ENCODE data around the gene ITIH5.

Gene ITIH5

GRCh38 chr10:7533657-7534479 lies 132.9 kb downstream of the ITIH5 start:
- H3K9ac ChIP-seq (ENCODE audit: low read length), result no peak overlapping the region
- H3K9me3 ChIP-seq (ENCODE audit: control insufficient read depth, insufficient read depth, low read depth, low read length), result peaks cover 4% of the 10 kb centered on the region; the same call in 1 of the 2 replicates
- no peaks in the 10 kb centered on the region for H3K27me3 ChIP-seq (ENCODE audit: control insufficient read depth, insufficient read depth, low read length)
- H3K27ac ChIP-seq (ENCODE audit: low read depth, low read length), result no peak overlapping the region
- peaks cover 14% of the 10 kb centered on the region; the same call in 1 of the 2 replicates for H3K4me1 ChIP-seq (ENCODE audit: control insufficient read depth, insufficient read depth, low read length)
- H3K36me3 ChIP-seq (ENCODE audit: control insufficient read depth, insufficient read depth, low read length), result no peaks in the 10 kb centered on the region
- H3K4me3 ChIP-seq (ENCODE audit: low read depth, low read length), result no peak overlapping the region

GRCh38 chr10:7532723-7533498 lies 133.9 kb downstream of the ITIH5 start:
- Histone ChIP-seq H3K4me1 (ENCODE audit: control insufficient read depth, insufficient read depth, low read length) (peaks cover 14% of the 10 kb centered on the region; the same call in 1 of the 2 replicates), H3K4me3 (ENCODE audit: low read depth, low read length) (no peak overlapping the region), H3K27ac (ENCODE audit: low read depth, low read length) (no peak overlapping the region)

GRCh38 chr10:7529638-7530037 lies 137.1 kb downstream of the ITIH5 start:
- Histone ChIP-seq H3K27me3 (ENCODE audit: control insufficient read depth, insufficient read depth, low read length) (no peaks in the 10 kb centered on the region), H3K27ac (ENCODE audit: low read depth, low read length) (no peak overlapping the region), H3K9me3 (ENCODE audit: control insufficient read depth, insufficient read depth, low read depth, low read length) (no peaks in the 10 kb centered on the region), H3K36me3 (ENCODE audit: control insufficient read depth, insufficient read depth, low read length) (no peaks in the 10 kb centered on the region), H3K9ac (ENCODE audit: low read length) (no peak overlapping the region), H3K4me3 (ENCODE audit: low read depth, low read length) (no peak overlapping the region), H3K4me1 (ENCODE audit: control insufficient read depth, insufficient read depth, low read length) (peaks cover 14% of the 10 kb centered on the region; the same call in 1 of the 2 replicates)

More at GRCh38 chr10:7532723-7533498, 133.9 kb downstream of the ITIH5 start:
- Histone ChIP-seq H3K27me3 (ENCODE audit: control insufficient read depth, insufficient read depth, low read length) (no peaks in the 10 kb centered on the region), H3K9ac (ENCODE audit: low read length) (no peak overlapping the region), H3K36me3 (ENCODE audit: control insufficient read depth, insufficient read depth, low read length) (no peaks in the 10 kb centered on the region), H3K9me3 (ENCODE audit: control insufficient read depth, insufficient read depth, low read depth, low read length) (no peaks in the 10 kb centered on the region)

GRCh38 chr10:7527468-7527867 lies 139.3 kb downstream of the ITIH5 start:
- H3K27me3 ChIP-seq (ENCODE audit: control insufficient read depth, insufficient read depth, low read length), result no peaks in the 10 kb centered on the region; the same call in 1 of the 2 replicates
- H3K27ac ChIP-seq (ENCODE audit: low read depth, low read length), result no peak overlapping the region
- H3K9me3 ChIP-seq (ENCODE audit: control insufficient read depth, insufficient read depth, low read depth, low read length), result no peaks in the 10 kb centered on the region
- no peak overlapping the region for H3K4me3 ChIP-seq (ENCODE audit: low read depth, low read length)
- no peaks in the 10 kb centered on the region for H3K4me1 ChIP-seq (ENCODE audit: control insufficient read depth, insufficient read depth, low read length)
- no peaks in the 10 kb centered on the region for H3K36me3 ChIP-seq (ENCODE audit: control insufficient read depth, insufficient read depth, low read length)
- no peak overlapping the region for H3K9ac ChIP-seq (ENCODE audit: low read length)

- no peak overlapping the region for H3K27ac ChIP-seq (ENCODE audit: low read depth, low read length)
- H3K27me3 ChIP-seq (ENCODE audit: control insufficient read depth, insufficient read depth, low read length), result no peaks in the 10 kb centered on the region; the same call in 1 of the 2 replicates
- H3K36me3 ChIP-seq (ENCODE audit: control insufficient read depth, insufficient read depth, low read length), result no peaks in the 10 kb centered on the region
- no peaks in the 10 kb centered on the region for H3K4me1 ChIP-seq (ENCODE audit: control insufficient read depth, insufficient read depth, low read length)
- no peak overlapping the region for H3K4me3 ChIP-seq (ENCODE audit: low read depth, low read length)
- no peaks in the 10 kb centered on the region for H3K9me3 ChIP-seq (ENCODE audit: control insufficient read depth, insufficient read depth, low read depth, low read length)
- no peak overlapping the region for H3K9ac ChIP-seq (ENCODE audit: low read length)
Measured at GRCh38 chr10:7526017-7526400, 140.8 kb downstream of the ITIH5 start.

- H3K27ac ChIP-seq (ENCODE audit: low read depth, low read length), result no peak overlapping the region
- H3K9me3 ChIP-seq (ENCODE audit: control insufficient read depth, insufficient read depth, low read depth, low read length), result no peaks in the 10 kb centered on the region
- H3K4me1 ChIP-seq (ENCODE audit: control insufficient read depth, insufficient read depth, low read length), result no peaks in the 10 kb centered on the region
- H3K4me3 ChIP-seq (ENCODE audit: low read depth, low read length), result no peak overlapping the region
- H3K36me3 ChIP-seq (ENCODE audit: control insufficient read depth, insufficient read depth, low read length), result no peaks in the 10 kb centered on the region
- H3K9ac ChIP-seq (ENCODE audit: low read length), result no peak overlapping the region
- no peaks in the 10 kb centered on the region; the same call in 1 of the 2 replicates for H3K27me3 ChIP-seq (ENCODE audit: control insufficient read depth, insufficient read depth, low read length)
Measured at GRCh38 chr10:7525314-7526016, 141.3 kb downstream of the ITIH5 start.

GRCh38 chr10:7523656-7524055 lies 143.1 kb downstream of the ITIH5 start:
- Histone ChIP-seq H3K9me3 (ENCODE audit: control insufficient read depth, insufficient read depth, low read depth, low read length) (no peaks in the 10 kb centered on the region), H3K9ac (ENCODE audit: low read length) (no peak overlapping the region), H3K27me3 (ENCODE audit: control insufficient read depth, insufficient read depth, low read length) (no peaks in the 10 kb centered on the region; the same call in 1 of the 2 replicates), H3K36me3 (ENCODE audit: control insufficient read depth, insufficient read depth, low read length) (no peaks in the 10 kb centered on the region), H3K4me3 (ENCODE audit: low read depth, low read length) (no peak overlapping the region), H3K27ac (ENCODE audit: low read depth, low read length) (no peak overlapping the region), H3K4me1 (ENCODE audit: control insufficient read depth, insufficient read depth, low read length) (no peaks in the 10 kb centered on the region)

GRCh38 chr10:7520507-7521485 lies 146.0 kb downstream of the ITIH5 start:
- no peak overlapping the region for H3K9ac ChIP-seq (ENCODE audit: low read length)
- H3K27me3 ChIP-seq (ENCODE audit: control insufficient read depth, insufficient read depth, low read length), result no peaks in the 10 kb centered on the region; the same call in 1 of the 2 replicates
- H3K9me3 ChIP-seq (ENCODE audit: control insufficient read depth, insufficient read depth, low read depth, low read length), result no peaks in the 10 kb centered on the region
- no peaks in the 10 kb centered on the region for H3K36me3 ChIP-seq (ENCODE audit: control insufficient read depth, insufficient read depth, low read length)
- no peak overlapping the region for H3K27ac ChIP-seq (ENCODE audit: low read depth, low read length)
- no peaks in the 10 kb centered on the region for H3K4me1 ChIP-seq (ENCODE audit: control insufficient read depth, insufficient read depth, low read length)
- H3K4me3 ChIP-seq (ENCODE audit: low read depth, low read length), result no peak overlapping the region

GRCh38 chr10:7519351-7519750 lies 147.4 kb downstream of the ITIH5 start:
- H3K9ac ChIP-seq (ENCODE audit: low read length), result no peak overlapping the region
- no peaks in the 10 kb centered on the region; the same call in 1 of the 2 replicates for H3K27me3 ChIP-seq (ENCODE audit: control insufficient read depth, insufficient read depth, low read length)
- H3K27ac ChIP-seq (ENCODE audit: low read depth, low read length), result no peak overlapping the region
- H3K36me3 ChIP-seq (ENCODE audit: control insufficient read depth, insufficient read depth, low read length), result no peaks in the 10 kb centered on the region
- H3K4me3 ChIP-seq (ENCODE audit: low read depth, low read length), result no peak overlapping the region
- 0 out of 2 replicates have a peak, but pooled peaks cover under 1% of the 10 kb centered on the region for H3K4me1 ChIP-seq (ENCODE audit: control insufficient read depth, insufficient read depth, low read length)
- no peaks in the 10 kb centered on the region for H3K9me3 ChIP-seq (ENCODE audit: control insufficient read depth, insufficient read depth, low read depth, low read length)

GRCh38 chr10:7518693-7519092 lies 148.1 kb downstream of the ITIH5 start:
- no peaks in the 10 kb centered on the region for H3K9me3 ChIP-seq (ENCODE audit: control insufficient read depth, insufficient read depth, low read depth, low read length)
- H3K4me1 ChIP-seq (ENCODE audit: control insufficient read depth, insufficient read depth, low read length), result peaks cover 7% of the 10 kb centered on the region; the same call in 1 of the 2 replicates
- H3K9ac ChIP-seq (ENCODE audit: low read length), result no peak overlapping the region
- no peak overlapping the region for H3K27ac ChIP-seq (ENCODE audit: low read depth, low read length)
- H3K27me3 ChIP-seq (ENCODE audit: control insufficient read depth, insufficient read depth, low read length), result no peaks in the 10 kb centered on the region; the same call in 1 of the 2 replicates
- no peaks in the 10 kb centered on the region for H3K36me3 ChIP-seq (ENCODE audit: control insufficient read depth, insufficient read depth, low read length)
- H3K4me3 ChIP-seq (ENCODE audit: low read depth, low read length), result no peak overlapping the region

All from HUES6 (cell line).